DOHH2 (cell line): ENCODE data around the gene RP9.

Source experiments
- H3F3A ChIP-seq: fragments of 200-600 bp; sonication (generic), shearing (Covaris generic); 2 replicates; pipeline ENCODE4 v1.6.0; 2016; ENCODE audit warnings: antibody characterized with exemption, mild to moderate bottlenecking; ENCODE audit not compliant: control insufficient read depth, insufficient read depth
- H3K27ac ChIP-seq: fragments of 200-600 bp; sonication (generic); 2 replicates; pipeline ENCODE4 v1.5.1; 2014; ENCODE audit warnings: low read depth, mild to moderate bottlenecking, low read length, moderate library complexity
- H3K27me3 ChIP-seq: fragments of 200-600 bp; sonication (generic); 2 replicates; pipeline ENCODE4 v1.6.1; 2014; ENCODE audit warnings: mild to moderate bottlenecking, low read length, mixed read lengths; ENCODE audit not compliant: control insufficient read depth
- H3K36me3 ChIP-seq: fragments of 200-600 bp; sonication (generic); 2 replicates; pipeline ENCODE4 v1.6.1; 2014; ENCODE audit warnings: mild to moderate bottlenecking, low read length, moderate library complexity, mixed read lengths; ENCODE audit not compliant: control insufficient read depth
- H3K4me1 ChIP-seq: fragments of 200-600 bp; sonication (generic); 2 replicates; pipeline ENCODE4 v1.6.1; 2014; ENCODE audit warnings: mild to moderate bottlenecking, low read length, mixed read lengths; ENCODE audit not compliant: control insufficient read depth
- H3K4me2 ChIP-seq: fragments of 200-600 bp; sonication (generic); 2 replicates; pipeline ENCODE4 v1.6.0; 2014; ENCODE audit warnings: mild to moderate bottlenecking, low read length, moderate library complexity
- H3K4me3 ChIP-seq: fragments of 200-600 bp; sonication (generic); 2 replicates; pipeline ENCODE4 v1.5.1; 2014; ENCODE audit warnings: mild to moderate bottlenecking, low read length, mixed read lengths
- H3K79me2 ChIP-seq: fragments of 200-600 bp; sonication (generic); 2 replicates; pipeline ENCODE4 v1.6.1; 2014; ENCODE audit warnings: mild to moderate bottlenecking, low read length, mixed read lengths; ENCODE audit not compliant: control insufficient read depth
- H3K9me2 ChIP-seq: fragments of 200-600 bp; sonication (generic); replicated peaks from 2 replicates; pipeline ENCODE4 v1.6.1; 2014; ENCODE audit warnings: mild to moderate bottlenecking, low read length, mixed read lengths; ENCODE audit not compliant: control insufficient read depth
- H3K9me3 ChIP-seq: fragments of 200-600 bp; sonication (generic); 2 replicates; pipeline ENCODE4 v1.6.1; 2014; ENCODE audit warnings: antibody characterized with exemption, low read length, mixed read lengths; ENCODE audit not compliant: control insufficient read depth, insufficient read depth
- H4K20me1 ChIP-seq: fragments of 200-600 bp; sonication (generic); 2 replicates; pipeline ENCODE4 v1.6.0; 2014; ENCODE audit warnings: low read depth, mild to moderate bottlenecking, antibody characterized with exemption, low read length, moderate library complexity; ENCODE audit not compliant: control insufficient read depth, insufficient read depth
- CTCF ChIP-seq: fragments of 200-600 bp; sonication (generic); IDR thresholded peaks from one replicate; pipeline ENCODE4 v1.5.1; 2014; ENCODE audit warnings: antibody characterized with exemption, mild to moderate bottlenecking, low read depth, low read length; ENCODE audit not compliant: poor library complexity, severe bottlenecking
- EZH2phosphoT487 ChIP-seq: fragments of 200-600 bp; sonication (generic); IDR thresholded peaks from 2 replicates; pipeline ENCODE4 v1.6.1; 2017; ENCODE audit warnings: borderline replicate concordance, mild to moderate bottlenecking, antibody characterized with exemption, low read length, moderate library complexity, mixed read lengths

The RP9 gene

GRCh38 chr7:33143996-33144718 is 35.0 kb upstream of the RP9 start:
- H3K27ac ChIP-seq, result no peak overlapping the region
- no peaks in the 10 kb centered on the region for H3K4me1 ChIP-seq
- no peaks in the 10 kb centered on the region for H3K9me3 ChIP-seq
- no peaks in the 10 kb centered on the region for H3K27me3 ChIP-seq
- TF ChIP-seq CTCF (no peak), EZH2phosphoT487 (no peak)
- H3K36me3 ChIP-seq, result no peaks in the 10 kb centered on the region
- no peak overlapping the region for H3K4me3 ChIP-seq
- H4K20me1 ChIP-seq, result no peaks in the 10 kb centered on the region
- no peaks in the 10 kb centered on the region for H3F3A ChIP-seq
- no peak overlapping the region for H3K4me2 ChIP-seq
- no peaks in the 10 kb centered on the region for H3K9me2 ChIP-seq
- H3K79me2 ChIP-seq, result no peaks in the 10 kb centered on the region

DNA sequence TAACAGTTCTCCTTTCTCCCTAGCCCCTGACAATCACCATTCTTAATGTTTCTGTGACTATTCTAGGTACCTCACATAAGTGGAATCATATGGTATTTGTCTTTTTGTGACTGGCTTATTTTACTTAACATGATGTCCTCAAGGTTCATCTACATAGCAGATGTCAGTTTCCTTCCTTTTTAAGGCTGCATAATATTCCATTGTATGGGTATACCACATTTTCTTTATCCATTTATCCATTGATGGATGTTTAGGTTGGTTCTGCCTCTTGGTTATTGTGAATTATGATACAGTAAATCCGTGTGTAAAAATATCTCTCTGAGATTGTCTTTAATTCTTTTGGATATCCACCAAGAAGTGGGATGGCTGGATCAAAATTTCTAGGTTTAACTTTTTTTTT is 33.4 kb upstream of the RP9 start:
- TF ChIP-seq EZH2phosphoT487 (no peak), CTCF (no peak)
- no peak overlapping the region for H3K27ac ChIP-seq
- no peaks in the 10 kb centered on the region for H3K36me3 ChIP-seq
- no peaks in the 10 kb centered on the region for H3K27me3 ChIP-seq
- H3F3A ChIP-seq, result no peaks in the 10 kb centered on the region
- H3K79me2 ChIP-seq, result no peaks in the 10 kb centered on the region
- no peaks in the 10 kb centered on the region for H3K9me2 ChIP-seq
- no peaks in the 10 kb centered on the region for H3K4me1 ChIP-seq
- no peaks in the 10 kb centered on the region for H4K20me1 ChIP-seq
- H3K9me3 ChIP-seq, result no peaks in the 10 kb centered on the region
- no peak overlapping the region for H3K4me2 ChIP-seq
- H3K4me3 ChIP-seq, result no peak overlapping the region

DNA sequence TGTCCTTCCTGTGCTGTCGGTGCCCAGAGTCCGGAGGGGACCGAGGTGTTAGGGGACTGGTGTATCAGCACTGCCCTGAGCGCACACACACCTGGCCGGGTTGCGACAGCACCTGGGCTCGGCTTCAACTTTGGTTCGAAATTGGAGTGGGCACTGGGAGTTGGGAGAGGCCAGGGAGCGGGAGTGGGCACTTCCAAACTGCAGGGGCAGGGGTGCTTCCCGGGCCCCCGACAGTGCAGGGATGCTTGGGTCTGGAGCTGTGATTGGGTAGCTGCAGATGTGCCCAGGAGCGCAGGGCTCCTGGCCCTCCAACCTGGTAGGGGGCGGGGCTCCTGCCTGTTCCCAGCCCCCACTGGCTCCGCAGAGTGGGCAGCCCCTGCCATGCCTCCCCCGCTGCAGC is 27.9 kb upstream of the RP9 start:
- Histone ChIP-seq H4K20me1 (no peaks in the 10 kb centered on the region), H3K4me3 (no peak overlapping the region), H3K79me2 (no peaks in the 10 kb centered on the region), H3K4me2 (no peak overlapping the region), H3K9me3 (peaks cover 7% of the 10 kb centered on the region), H3K27me3 (no peaks in the 10 kb centered on the region), H3K36me3 (no peaks in the 10 kb centered on the region), H3K9me2 (no peaks in the 10 kb centered on the region), H3F3A (no peaks in the 10 kb centered on the region), H3K4me1 (no peaks in the 10 kb centered on the region), H3K27ac (no peak overlapping the region)
- TF ChIP-seq EZH2phosphoT487, result no peak
- no peak for TF ChIP-seq CTCF
